NCI-H187 (cell line): Measurements from ENCODE around the gene G2E3.
"Not testable (repeated sequence)": the region's sequence is repeated elsewhere in the genome, so short reads cannot be mapped to it uniquely, and the experiment has no call there.

Source experiments
- DNase-seq, 2 experiments: peaks; one replicate each; lab custom pipeline; 2025; lab: John Stamatoyannopoulos, UW

G2E3 gene

GRCh38 chr14:30560581-30560980, 1.6 kb downstream of the G2E3 start:
- no peak for DNase-seq

- DNase-seq: no peak
Measured at GRCh38 chr14:30564235-30564867, 5.4 kb downstream of the G2E3 start.

DNA sequence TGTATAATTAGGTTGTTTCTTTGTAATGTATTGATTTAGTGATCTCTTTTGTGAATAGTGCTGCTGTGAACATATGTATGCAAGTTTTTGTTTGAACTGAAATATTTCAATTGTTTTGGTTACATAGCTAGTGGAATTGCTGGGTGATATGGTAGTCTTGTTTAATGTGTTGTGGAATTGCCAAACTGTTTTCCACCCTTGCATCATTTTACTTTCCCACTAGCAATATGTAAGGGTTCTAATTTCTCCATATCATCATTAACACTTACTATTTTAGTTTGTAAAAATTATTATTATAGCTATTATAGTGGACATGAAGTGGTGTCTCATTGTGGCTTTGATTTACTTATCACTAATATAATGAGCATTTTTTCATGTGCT, 5.9 kb downstream of the G2E3 start:
- DNase-seq: no peak

GRCh38 chr14:30569216-30569902, 10.4 kb downstream of the G2E3 start:
- DNase-seq: no peak

GRCh38 chr14:30569903-30570226, 10.9 kb downstream of the G2E3 start:
- no peak for DNase-seq

- no peak for DNase-seq
Measured at GRCh38 chr14:30572237-30572636, 13.3 kb downstream of the G2E3 start.

DNA sequence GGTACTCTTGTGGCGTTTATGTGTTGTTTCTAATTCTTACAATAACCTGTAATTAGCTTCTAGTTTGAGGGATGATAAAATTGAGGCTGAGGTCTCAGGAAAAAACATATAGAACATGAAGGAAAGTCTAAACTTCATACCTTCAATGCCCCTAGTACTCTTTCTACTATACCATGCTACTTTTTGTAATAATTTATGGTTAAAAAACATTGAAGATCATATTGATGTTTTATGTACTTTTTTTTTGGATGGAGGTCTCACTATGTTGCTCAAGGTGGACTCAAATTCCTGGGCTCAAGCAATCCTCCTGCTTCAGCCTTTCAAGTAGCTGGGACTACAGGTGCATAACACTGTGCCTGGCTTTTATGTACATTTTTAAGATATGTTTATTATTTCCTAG, 13.8 kb downstream of the G2E3 start:
- no peak for DNase-seq

GRCh38 chr14:30573226-30573814, 14.4 kb downstream of the G2E3 start:
- no peak for DNase-seq

DNA sequence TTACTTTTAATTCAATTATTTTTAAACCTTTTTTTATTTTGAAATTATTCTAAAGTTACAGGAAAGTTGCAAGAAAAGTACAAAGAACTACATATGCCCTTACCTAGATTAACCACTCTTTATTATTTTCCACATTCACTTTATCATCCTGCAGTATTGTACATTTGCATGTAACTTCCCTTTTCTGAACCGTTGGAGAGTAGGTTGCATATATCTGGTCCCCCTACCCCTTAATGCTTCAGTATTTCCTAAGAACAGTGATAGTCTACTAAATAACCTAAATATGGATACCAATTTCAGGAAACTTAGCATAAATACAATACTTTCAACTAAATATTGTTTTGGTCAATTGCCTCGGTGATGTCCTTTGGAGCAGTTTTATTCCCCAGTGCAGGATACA, 15.0 kb downstream of the G2E3 start:
- no peak for DNase-seq

- DNase-seq: not testable (repeated sequence)
Measured at GRCh38 chr14:30574777-30575176, 15.8 kb downstream of the G2E3 start.

DNA sequence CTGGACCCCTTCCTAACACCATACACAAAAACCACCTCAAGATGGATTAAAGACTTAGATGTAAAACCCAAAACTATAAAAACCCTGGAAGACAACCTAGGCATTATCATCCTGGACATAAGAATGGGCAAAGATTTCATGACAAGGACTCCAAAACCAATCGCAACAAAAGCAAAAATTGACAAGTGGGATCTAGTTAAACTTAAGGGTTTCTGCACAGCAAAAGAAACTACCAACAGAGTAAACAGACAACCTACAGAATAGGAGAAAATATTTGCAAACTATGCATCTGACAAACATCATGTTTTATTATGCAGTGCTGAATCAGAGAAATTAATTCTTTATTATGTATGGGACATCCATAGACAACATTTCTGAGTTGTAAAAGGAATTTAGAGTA, 17.4 kb downstream of the G2E3 start:
- DNase-seq: not testable (repeated sequence)

- no peak for DNase-seq
Measured at GRCh38 chr14:30580616-30581282, 21.8 kb downstream of the G2E3 start.

- DNase-seq: no peak
Measured at GRCh38 chr14:30581283-30581625, 22.3 kb downstream of the G2E3 start.

DNA sequence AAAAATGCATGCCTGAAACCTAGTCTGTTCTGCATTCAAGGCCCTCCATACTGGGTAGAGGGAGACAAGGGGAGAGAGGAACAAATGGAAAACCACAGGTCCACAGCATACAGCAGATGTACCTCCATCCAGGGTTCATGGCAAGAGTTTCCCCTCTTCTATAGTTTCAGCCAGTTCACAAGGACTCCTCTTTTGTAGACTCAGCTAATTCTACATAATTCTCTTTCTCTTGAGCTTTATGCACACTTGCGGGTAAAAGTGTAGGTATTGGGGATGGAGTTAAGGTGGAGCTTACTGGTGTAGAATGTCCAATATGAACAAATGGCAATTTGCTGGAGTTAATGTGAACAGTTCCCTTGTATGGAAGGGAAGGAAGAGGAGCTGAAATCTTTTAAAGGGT, 23.4 kb downstream of the G2E3 start:
- no peak for DNase-seq

- DNase-seq: no peak
Measured at GRCh38 chr14:30584058-30584630, 25.2 kb downstream of the G2E3 start.

GRCh38 chr14:30585204-30585603, 26.2 kb downstream of the G2E3 start:
- DNase-seq: no peak

GRCh38 chr14:30587141-30587540, 28.2 kb downstream of the G2E3 start:
- no peak for DNase-seq

DNA sequence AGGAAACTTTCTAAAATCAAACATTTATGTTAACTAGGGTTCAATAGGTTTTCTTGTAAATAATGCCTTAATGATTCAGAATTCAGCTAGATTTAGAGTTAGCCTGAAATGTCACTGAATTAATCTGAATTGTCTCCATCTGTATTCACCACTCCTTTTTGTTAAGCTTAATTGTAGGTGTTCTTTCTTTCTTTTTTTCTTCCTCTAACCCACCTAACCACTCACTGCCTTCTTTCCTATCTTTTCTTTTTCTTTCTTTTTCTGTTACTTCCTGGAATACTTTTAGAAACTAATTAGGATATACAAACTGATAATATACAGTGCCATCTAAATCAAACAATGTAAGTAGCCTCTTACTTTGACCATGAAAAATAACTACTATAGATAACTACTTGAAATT, 29.9 kb downstream of the G2E3 start:
- no peak for DNase-seq

DNA sequence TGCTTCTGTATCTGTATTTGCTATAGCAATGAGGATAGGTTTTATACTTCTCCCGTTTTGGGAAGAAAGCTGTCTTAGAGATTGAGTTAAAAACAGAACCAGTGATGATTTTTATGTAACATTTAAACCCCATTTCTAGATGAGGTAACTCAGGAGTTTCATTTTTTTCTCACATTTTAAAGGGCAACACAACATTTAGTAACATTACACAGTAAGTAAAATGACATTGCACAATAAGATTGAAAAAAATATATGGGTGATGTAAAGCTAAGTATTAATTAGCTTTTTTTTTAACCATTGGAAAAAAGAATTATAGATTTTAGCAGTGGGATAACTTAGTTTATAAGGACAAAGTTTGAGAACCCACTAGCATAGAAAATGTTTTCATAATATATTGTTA, 38.0 kb downstream of the G2E3 start:
- DNase-seq: no peak

- no peak for DNase-seq
Measured at GRCh38 chr14:30597504-30597903, 38.5 kb downstream of the G2E3 start.

GRCh38 chr14:30600922-30601918, 42.3 kb downstream of the G2E3 start:
- no peak for DNase-seq

DNA sequence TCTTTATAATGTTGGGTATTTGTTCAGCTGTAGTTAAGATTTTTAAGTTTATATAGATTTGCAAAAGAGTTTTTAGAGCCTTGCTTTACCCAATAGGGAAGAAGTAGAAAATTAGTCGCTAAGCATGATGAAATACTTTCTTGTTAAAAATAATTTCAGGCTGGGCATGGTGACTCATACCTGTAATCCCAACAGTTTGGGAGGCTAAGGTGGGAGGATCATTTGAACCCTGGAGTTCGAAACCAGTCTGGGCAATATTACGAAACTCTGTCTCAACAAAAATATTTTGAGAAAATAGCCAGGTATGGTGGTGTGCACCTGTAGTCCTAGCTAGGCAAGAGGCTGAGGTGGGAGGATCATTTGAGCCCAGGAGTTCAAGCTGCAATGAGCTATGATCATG, 44.4 kb downstream of the G2E3 start:
- DNase-seq: no peak
